Activated CD8-positive, alpha-beta memory T cell treated with anti-CD3 and anti-CD28 coated beads for 4 hours (primary cell): Measurements from ENCODE around the gene RASSF6.
"Not testable (repeated sequence)": the region's sequence is repeated elsewhere in the genome, so short reads cannot be mapped to it uniquely, and the experiment has no call there.

ENCODE experiments used
- DNase-seq, 2 donors: peaks; one replicate each; pipeline ENCODE4 v3.0.0-alpha.2; 2020; ENCODE audit warnings: low read depth in 2 of 2

The RASSF6 gene

DNA sequence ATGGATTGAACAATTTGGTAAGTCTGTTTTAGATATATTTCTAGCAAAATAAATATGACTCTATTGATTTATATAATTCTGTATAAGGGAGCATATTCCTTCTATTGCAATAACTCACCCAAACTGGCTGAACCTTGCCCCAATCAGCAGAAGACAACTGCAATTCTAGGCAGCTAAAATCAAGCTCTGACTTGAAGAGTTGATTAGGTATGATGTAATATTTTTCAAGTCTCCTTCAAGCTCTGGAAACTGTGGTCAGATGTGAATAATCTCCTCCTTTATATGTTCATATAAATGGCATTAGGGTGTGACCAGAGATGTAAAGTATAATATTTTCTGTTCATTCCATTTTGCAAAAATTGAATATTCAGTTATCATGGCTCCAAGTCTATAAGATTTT, 8.2 kb downstream of the RASSF6 start:
- no peak for DNase-seq

DNA sequence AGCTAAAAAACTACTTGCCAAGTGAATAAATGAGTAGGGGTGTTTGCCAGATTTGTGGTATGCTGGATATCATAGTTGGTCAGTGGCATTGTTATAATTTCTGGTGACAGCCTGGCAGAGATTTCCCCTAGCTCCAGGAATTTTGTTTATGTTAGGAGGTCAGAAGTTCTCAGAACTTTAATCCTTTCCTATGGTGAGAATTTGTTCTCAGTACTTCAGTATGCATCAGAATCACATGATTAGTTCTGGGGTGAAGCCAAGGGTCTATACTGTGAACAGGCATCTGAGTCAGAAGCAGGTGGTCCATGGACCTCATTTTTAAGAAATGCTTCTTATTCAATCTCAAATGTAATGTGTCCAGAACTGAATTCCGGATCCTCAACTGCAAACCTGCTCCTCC, 10.5 kb downstream of the RASSF6 start:
- DNase-seq: no peak

DNA sequence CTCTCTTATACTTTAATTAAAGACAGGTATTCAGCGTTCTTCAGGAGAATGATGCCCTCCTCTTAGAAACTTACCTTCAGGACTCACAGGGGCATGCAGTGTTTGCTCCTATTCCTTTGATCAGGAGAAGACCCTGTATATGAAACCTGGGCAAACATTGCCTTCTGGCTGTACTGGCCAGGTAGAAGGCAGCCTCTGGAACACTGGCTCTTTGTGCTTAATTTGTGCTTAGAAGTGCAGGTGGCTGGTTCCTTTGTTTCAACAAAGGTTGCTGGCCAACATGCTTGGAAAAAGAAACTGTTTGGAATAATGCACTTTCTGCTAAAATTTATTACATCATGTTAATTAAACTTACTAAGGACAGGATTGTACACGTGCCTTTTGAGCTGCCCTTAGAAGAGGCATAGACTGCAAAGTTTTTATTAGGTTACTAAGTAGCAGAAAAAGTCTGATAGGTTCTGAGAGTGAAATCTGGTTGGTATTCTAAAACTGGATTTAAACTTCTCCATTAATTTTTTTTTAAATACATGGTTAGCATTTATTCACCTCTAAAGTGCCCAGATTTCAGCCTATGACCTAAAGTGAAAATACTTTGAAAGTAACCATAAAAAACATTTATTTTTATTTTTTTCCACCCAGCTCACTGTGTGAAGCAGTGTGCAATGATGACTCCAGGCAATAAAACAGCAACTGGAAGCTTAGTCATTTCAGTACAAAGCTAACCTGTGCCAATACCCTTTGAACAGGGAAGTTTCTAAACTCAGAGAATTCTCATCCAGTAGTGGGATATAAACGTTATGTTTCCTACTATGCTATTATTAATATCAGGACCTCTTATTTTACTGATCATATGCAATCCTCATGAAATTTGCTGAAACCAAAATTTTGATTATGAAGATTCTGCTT, 11.3 kb downstream of the RASSF6 start:
- no peak for DNase-seq

DNA sequence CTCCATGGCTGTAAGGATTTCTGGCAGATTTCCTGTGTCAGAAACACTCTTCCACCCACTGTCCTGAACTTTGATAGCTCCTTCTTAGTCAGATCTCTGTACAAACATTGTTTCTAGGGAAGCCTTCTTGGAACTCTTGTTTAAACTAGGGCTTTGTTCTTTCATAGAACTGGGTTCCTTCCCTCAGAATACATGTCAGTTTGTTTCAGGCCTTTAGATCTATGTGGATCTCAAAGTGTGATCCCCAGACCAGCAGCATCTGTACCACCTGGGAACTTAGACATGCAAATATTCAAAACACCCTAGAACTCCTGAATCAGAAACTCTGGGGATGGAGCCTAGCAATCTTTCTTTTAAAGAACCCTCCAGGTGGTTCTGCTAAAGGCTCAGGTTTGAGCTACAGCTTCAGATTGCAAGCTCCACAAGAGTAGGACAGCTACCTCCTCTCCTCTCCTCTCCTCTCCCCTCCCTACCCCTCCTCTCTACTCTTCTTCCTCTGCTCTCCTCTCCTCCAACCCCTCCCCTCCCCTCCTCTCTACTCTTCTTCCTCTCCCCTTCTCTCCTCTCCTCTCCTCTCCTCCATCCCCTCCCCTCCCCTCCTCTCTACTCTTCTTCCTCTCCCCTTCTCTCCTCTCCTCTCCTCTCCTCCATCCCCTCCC, 12.7 kb downstream of the RASSF6 start:
- no peak for DNase-seq

DNA sequence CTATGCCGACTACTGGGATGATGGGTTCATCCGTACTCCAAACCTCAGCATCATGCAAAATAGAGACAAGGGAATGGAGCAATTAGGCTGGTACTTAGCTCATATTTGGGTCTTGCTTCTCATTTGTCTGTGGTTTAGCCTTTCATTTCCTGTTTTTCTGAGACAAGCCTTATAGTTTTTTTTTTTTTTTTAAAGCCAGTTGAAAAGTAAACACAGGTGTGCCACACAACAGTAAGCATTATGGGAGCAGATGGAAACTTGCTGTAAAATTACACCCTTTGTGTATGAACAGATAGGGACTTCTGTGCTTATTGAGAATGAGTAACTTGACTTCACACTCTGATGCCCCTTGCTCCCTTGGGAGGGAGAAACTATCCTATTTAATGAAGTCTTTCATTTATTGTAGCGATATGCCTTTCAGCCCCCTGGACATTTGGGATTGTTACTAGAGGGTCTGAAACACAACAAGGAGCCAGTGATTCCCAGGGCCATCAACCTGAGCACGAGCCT, 13.7 kb downstream of the RASSF6 start:
- DNase-seq: no peak

DNA sequence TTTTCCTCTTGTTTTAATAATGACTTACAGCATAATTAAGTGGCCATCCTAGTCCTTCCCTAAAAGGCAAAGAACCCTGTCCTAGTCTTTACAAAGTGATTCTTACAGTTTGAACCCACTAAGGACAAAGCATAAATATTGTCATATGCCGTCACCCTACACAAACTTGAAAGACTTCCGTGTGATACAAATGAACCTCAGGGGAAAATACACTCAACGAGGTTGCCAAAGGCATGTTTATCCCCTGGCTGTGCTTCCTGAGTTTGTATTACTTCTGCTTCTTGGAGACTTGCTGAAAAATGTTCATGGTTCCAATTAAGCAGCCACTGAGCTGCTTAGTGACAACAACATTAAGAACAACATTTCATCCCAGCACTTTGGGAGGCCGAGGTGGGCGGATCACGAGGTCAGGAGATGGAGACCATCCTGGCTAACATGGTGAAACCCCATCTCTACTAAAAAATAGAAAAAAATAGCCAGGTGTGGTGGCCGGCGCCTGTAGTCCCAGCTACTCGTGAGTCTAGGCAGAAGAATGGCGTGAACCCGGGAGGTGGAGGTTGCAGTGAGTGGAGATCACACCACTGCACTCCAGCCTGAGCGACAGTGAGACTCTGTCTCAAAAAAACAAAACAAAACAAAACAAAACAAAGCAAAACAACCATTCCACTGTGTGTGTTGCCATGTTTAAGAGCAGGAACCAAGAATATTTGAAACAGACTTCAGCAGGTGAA, 16.2 kb downstream of the RASSF6 start:
- DNase-seq: no peak

DNA sequence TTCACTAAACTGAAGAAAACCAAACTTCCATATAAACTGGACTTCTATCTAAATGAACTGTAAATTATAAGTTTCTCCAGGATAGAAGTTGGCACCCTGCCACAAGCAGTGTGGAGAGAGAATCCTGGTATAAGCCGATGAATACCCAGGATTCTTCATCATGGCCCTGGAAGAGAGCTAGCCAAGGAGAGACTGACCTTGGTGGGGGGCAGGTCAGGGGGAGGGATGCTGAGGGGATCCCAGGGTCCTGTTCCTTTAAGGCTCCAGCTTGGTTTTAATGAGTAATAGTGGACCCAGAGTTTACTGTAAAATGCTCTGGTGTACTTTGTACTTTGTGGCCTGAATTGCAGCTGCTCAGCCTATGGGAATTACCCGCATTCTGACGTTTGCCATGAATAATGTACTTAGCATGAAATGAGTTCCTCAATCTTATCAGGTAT, 16.9 kb downstream of the RASSF6 start:
- DNase-seq: no peak

DNA sequence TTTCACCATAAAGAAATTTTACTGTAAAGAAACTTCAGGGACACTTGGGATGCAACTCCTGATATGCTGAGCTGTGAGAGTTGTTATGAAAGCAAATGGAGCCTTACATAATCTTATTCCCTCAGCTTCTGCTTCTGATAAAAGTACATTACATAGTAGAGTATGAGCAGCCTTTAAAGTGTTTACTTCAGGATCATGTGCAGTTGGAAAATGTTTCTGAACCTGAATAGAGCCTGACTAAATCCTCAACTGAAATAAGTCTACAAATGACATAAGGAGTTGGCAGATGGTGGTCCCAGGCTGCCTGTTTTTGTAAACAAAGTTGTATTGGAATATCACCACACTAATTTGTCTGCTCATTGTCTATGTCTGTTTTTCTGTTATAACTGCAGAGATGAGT, 19.3 kb downstream of the RASSF6 start:
- DNase-seq: no peak

DNA sequence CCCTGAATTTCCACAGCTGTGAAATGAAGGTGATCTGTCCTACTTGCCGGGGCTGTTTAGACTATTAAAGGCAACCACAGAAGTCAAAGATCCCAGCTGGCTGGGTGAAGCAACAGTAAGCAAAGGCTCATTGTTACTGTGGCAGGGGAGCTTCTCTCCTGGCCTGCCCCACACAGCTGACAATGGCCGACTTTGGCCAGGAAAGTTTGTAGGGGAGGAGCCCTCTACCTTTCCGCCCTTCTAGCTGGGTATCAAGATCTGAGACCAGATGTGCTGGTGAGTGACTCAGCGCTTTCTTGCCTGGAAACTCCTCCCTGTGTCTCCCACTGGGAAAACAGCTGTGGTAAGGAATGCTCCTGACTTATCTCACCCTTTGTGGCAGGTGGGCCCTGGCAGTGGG, 21.1 kb downstream of the RASSF6 start:
- no peak for DNase-seq

DNA sequence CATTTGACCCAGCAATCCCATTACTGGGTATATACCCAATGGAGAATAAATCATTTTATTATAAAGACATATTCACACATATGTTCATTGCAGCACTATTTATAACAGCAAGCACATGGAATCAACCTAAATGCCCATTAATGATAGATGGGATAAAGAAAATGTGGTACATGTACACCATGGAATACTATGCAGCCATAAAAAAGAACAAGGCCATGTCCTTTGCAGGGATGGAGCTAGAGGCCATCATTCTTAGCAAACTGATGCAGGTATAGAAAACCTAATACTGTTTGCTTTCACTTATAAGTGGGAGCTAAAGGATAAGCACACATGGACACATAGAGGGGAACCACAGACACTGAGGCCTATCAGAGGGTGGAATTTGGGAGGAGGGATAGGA, 22.6 kb downstream of the RASSF6 start:
- DNase-seq: no peak

DNA sequence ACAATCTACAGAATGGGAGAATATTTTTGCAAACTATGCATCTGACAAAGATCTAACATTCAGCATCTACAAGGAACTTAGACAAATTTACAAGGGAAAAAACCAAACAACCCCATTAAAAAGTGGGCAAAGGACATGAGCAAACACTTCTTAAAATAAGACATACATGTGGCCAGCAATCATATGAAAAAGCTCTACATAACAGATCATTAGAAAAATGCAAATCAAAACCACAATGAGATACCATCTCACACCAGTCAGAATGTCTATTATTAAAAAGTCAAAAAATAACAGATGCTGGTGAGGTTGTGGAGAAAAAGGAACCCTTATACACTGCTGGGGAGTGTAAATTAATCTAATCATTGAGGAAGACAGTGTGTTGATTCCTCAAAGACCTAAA, 23.1 kb downstream of the RASSF6 start:
- not testable (repeated sequence) for DNase-seq

DNA sequence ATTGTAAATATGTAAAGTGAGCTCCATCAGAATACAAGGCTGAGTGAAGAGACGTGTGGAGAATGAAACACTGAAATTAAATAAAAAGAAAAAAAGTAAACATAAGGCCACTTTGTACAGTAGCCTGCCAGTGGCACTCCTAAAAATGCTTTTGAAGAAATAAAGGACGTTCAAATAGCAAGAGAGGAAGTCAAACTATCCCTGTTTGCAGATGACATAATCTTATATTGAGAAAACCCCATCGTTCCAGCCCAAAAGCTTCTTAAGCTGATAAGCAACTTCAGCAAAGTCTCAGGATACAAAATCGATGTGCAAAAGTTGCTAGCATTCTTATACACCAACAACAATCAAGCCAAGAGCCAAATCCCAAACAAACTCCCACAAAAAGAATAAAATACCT, 24.2 kb downstream of the RASSF6 start:
- DNase-seq: no peak

DNA sequence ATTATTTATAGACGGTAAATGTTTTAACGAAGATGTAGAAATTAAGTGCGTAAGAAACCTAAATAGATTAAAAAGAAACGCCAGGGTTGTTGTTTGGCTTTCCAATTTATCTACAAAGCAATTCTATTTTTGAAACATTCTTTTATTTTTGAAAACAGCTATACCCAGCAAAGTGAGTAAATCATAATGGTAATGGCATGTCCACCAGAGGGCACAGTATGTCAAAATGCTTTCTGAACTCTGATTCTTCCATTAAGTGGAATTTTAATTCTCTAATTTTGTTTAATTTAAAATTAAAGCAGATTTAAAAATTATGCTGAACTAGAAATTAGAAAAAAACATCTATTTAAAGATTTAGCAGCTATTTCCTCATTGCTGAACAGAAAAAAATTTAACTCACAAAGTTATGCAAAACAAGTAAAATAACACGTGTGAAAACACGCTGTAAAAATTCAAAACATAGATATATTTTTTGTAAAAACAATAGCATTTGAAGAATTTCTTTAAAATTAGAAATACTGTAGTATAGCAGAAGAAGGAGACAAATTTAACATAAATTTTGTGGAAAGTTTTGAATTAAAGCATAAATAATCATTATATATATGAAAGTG, 26.5 kb downstream of the RASSF6 start:
- no peak for DNase-seq

DNA sequence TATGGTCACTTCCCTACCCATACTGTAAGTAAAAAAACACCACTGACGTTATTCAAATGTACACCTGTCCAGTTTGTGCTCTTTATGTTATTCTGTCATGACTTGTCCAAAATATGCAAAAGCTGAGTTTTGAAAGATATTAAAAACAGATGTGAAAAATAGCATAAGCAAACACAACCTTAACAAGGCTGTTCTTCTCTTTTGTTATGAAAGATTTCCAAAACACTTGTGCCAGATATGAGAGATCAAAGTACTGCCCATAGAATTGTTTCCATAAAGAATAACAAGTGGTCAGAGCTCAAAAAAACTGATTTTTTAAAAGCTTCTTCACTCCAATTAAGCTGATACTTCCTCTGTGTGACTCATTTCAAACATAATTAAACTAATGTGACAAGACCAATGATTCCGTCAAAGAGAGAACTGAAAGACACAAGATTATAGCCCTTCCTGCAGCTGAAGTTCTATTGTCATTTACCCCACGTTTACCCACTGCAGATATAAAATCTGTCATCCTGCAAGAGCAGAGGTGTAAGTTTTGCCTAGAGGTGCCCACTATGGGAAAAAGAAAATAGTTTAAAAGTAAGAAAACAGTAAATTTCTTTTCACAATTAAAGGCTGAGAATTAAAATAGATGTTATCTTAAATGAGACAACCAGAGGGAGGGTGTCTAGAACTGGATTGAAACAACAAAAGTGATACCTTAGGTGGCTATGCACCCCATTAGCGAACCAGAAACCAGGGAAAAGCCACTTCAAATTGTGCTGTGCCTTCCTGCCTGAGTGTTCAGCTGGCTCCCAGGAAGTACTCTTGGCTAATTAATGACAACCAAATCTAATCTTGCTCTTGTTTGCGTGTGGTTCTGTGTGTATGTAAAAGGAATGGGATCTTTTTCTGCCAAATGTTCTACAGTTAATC, 30.1 kb downstream of the RASSF6 start:
- no peak for DNase-seq

DNA sequence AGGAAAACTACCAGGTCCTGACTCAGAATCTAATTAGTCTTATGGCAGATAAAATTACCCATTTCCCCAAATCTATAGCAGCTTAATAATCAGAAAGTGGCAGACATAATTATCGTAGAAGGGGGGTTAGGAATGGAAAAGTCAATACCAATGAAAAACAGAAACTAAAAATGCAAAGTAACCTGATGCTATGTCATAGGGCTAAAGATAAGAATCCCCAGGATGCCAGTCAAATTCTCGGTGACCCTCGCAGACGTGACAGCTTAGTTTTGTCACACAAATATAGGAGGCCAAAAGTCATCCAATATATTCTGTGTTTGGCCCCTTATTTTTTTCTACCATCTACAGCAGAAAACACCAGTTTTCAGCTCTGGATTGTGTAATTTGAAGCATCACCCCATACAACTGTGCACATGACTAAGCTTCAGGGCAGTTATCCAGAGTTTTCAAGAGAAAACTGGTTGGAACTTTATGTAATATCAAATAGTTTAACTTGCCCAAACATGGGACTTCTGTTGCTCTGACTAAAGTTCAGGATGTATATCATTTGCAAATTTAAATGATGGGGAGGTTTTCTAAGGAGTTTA, 30.9 kb downstream of the RASSF6 start:
- no peak for DNase-seq

DNA sequence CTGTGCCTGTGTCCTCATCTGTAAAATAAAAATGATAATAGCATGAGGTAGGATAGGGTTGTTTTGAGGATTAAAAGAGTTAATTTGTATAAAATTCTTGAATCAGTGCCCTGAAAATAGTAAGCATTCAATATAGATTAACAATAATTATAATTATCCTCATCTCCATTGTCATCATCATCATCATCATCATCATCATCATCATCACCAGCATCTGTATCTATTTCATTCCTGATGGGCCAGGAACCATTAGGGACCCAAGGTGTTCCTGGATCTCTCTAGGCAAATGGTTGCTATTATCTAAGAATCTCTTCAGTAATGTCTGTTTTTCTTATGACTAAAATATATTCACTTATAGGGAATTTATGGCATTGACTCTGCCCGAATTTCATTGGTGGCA, 31.6 kb downstream of the RASSF6 start:
- no peak for DNase-seq

DNA sequence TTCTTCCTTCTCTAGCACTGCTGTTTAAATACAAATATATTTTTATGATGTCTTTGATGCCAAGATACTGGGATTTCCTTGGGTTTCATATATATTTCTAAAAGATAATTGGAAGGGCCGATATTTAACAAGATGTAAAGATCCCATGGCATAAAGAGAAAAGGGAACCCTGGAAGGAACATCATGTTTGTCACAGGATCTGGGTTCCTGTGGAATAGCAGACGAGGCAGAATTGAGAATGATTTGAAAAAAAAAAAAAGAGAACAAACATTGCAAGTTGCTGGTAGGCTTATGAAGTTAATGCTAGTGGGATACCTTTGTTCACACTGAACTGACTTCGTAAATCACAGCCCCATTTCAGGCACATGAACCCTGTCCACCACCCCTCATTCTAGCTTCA, 33.6 kb downstream of the RASSF6 start:
- DNase-seq: no peak

DNA sequence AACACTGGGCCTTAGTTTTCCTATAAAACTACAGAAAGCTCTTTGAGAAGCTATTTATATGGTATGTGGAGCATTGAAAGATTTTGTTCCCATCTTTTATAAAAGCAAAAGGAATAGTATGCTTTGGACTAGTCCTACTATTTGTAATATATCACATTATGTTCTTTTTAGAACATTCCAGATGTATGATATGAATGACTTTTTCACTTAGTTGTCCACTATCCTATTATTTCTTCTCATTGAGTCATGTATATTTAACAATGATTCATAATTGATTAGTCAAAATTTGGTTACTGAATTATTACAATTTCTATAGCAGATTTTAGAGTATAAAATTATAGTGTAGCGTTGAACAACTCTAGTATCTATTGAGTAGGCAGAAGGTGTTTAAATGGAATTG, 34.2 kb downstream of the RASSF6 start:
- no peak for DNase-seq

DNA sequence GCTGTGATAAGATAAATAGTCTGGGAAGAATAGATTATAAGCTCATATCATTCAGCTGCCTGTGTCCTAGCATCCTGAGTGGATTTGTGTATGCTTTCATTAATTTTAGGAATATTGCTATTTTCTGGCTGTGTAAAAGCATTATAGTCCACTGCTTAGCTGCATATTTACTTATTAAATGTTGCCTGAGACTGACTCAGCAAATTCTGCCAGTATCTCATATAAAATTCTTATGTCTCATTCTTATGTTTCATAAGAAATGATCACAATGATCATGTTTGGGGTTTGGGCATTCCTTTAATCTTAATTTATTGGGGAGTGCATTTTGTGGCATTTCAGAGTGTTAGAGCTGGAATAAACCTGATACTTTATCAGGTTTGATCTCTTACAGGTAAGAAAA, 34.9 kb downstream of the RASSF6 start:
- DNase-seq: no peak

DNA sequence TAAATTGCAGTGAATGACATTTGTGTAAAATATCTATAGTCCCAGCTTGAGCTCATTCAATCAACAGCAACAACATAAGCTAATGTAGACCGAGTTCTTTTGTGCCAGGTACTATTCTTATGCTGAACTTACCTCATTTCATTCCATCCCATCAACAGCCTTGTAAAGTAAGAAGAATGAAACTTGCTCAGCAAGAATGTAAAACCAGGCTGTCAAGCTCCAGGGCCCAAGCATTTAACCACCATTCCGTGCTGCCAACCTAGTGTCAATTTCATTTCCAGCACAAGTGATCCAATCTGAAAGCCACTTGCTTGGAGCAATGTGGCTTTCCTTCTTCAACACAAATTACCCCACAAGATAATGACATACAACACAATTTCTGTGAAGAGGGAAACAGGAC, 36.6 kb downstream of the RASSF6 start:
- no peak for DNase-seq

DNA sequence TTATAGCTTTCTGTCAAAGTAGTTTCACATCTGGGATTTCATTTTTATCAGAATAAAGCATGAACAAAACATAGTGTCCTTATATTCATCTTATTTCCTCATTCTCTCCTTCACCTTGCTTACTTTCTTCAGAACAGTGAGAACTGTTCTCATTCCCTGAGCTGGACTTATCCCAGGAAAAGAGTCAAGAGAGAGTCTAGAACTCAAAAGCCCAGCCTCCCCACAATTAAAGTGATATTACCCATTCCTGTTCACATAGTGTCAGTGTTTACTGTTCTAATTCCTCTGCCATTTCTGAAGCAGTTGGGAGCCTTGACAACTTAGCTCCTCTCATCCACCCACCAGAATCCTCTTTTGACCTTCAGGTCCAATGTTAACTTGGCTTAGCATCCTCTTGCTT, 42.9 kb downstream of the RASSF6 start:
- DNase-seq: no peak
